Heart left ventricle (tissue), 16 donors: Measurements from ENCODE around the gene DOLPP1. TPM values are rescaled to one million over a fixed set of nuclear protein-coding genes. Genes with fewer than 3 reads are reported as not detected.

Experiments used
- ATAC-seq, 4 donors: fragments of 200-7000 bp; cut with Tn5 transposase; one replicate each; pipeline ENCODE4 v1.9.1; 2020 to 2022; ENCODE audit warnings: moderate library complexity in 4 of 4, mild to moderate bottlenecking in 3 of 4, moderate number of reproducible peaks in 1 of 4
- DNase-seq, 5 donors: peaks; one replicate each; pipeline ENCODE4 v3.0.0-alpha.2; 2020
- H3K27ac ChIP-seq, 12 donors: fragments of 200-600 bp; sonication (generic) in 4 of 12; one replicate each; pipeline versions ENCODE4 v1.5.0 to v1.8.0; 2016 to 2022; ENCODE audit warnings: mild to moderate bottlenecking in 2 of 12
- H3K27me3 ChIP-seq, 9 donors: fragments of 200-600 bp; sonication (generic) in 2 of 9; one replicate each; pipeline versions ENCODE4 v1.5.1 to v1.8.0; 2016 to 2022; ENCODE audit warnings: mild to moderate bottlenecking in 3 of 9
- H3K36me3 ChIP-seq, 9 donors: fragments of 200-600 bp; sonication (generic) in 2 of 9; one replicate each; pipeline versions ENCODE4 v1.5.0 to v1.8.0; 2018 to 2022; ENCODE audit warnings: mild to moderate bottlenecking in 2 of 9
- H3K4me1 ChIP-seq, 12 donors: fragments of 200-600 bp; sonication (generic) in 4 of 12; one replicate each; pipeline versions ENCODE4 v1.5.0 to v1.8.0; 2016 to 2022; ENCODE audit warnings: mild to moderate bottlenecking in 3 of 12
- H3K4me3 ChIP-seq, 12 donors: fragments of 200-600 bp; sonication (generic) in 4 of 12; one replicate each; pipeline versions ENCODE4 v1.5.0 to v1.8.0; 2017 to 2022; ENCODE audit warnings: mild to moderate bottlenecking in 9 of 12, moderate library complexity in 4 of 12
- H3K9me3 ChIP-seq, 12 donors: fragments of 200-600 bp; sonication (generic) in 4 of 12; one replicate each; pipeline versions ENCODE4 v1.5.0 to v1.8.0; 2016 to 2022; ENCODE audit warnings: mild to moderate bottlenecking in 1 of 12
- POLR2A ChIP-seq, 2 donors: fragments of 450-650 bp; IDR thresholded peaks; one replicate each; pipeline ENCODE4 v1.6.1; 2017; ENCODE audit warnings: antibody characterized with exemption in 2 of 2, mild to moderate bottlenecking in 2 of 2, moderate library complexity in 2 of 2
- WGBS, 4 donors: extraction: QIAGEN DNeasy Blood & Tissue Kit in 2 of 4; methylation state at CpG; one replicate each; pipeline versions ENCODE4 v1.1.5 to v1.1.7; 2013 to 2018; 5-methylcytosine and 5-hydroxymethylcytosine counted together
- intact Hi-C, 10 donors: fragments of 100-400 bp; cut with DNase I; formaldehyde crosslinking; loops; one replicate each; pipeline versions ENCODE4 v1.11.1 to v1.14.2; 2022
- polyA plus RNA-seq, 2 donors: library from polyadenylated mRNA; stranded (reverse); fragments of 200-250 nt; gene quantifications; one replicate each; pipeline ENCODE4 v1.2.3, GENCODE V29; 2013
- total RNA-seq, 9 donors: library from RNA; depleted of rRNA in 2 of 9; stranded (reverse); fragments of >200 nt in 2 of 9; fragmentation: NEBNext Ultra II Directional in 3 of 9; extraction: Animal tissue kit (Norgen Biotek cat#: 25700) in 3 of 9; gene quantifications; one replicate each; pipeline versions ENCODE4 v1.1.0 to v1.2.4, GENCODE V29; 2016 to 2023
- TF ChIP-seq, protein P1 (sequence below), 12 donors: fragments of 200-600 bp; sonication (generic) in 4 of 12; IDR thresholded peaks; one replicate each; pipeline versions ENCODE4 v1.5.0 to v1.8.0; 2018 to 2022; ENCODE audit warnings: antibody characterized with exemption in 12 of 12, mild to moderate bottlenecking in 5 of 12
- donor health status: ischemic (EF 13 %, LVEDD 7.1; RV severe dilation, severe dysfunction).
- donor health status: healthy with polysubstance abuse.
- donor health status: DM: no; HTN: yes; CAD: no.
- donor health status: DM: no; HTN: no; CAD: no.
- donor health status: ischemic (EF 25% LVEDD 6.9; RV normal size, moderate dysfunction).
- donor health status: ischemic (EF 25% LVEDD 5.7; RV mildly dilated, moderate dysfunction).
- donor health status: healthy.
- donor health status: DM: yes; HTN: yes; CAD: no.
- donor health status: ischemic (EF 35%, LVEDD 5.7; RV mildly dilated, moderate dysfunction).
- donor health status: nonischemic (EF 11% LVEDD 7.7; RV severe dilation, severe dysfunction).
- donor health status: DM: yes; HTN: yes; CAD: no.
- donor health status: PGD.
- donor health status: ischemic (EF 29% LVEDD 5.4; RV normal size, mild dysfunction).
- donor health status: nonischemic (EF 23%, LVEDD 6.1; RV moderate dilation, normal function).

DOLPP1 gene
- total and polyA plus RNA-seq, 11 donors, result 3.0 to 11.5 (median 5.8) TPM

GRCh38 chr9:129068110-129068509 is 12.8 kb upstream of the DOLPP1 start:
- intact Hi-C loops, result loop anchor here in 1 of 10 donors (10.0 kb wide), 1 partner anchor 1087 kb away; no protein-coding TSS in a partner anchor
- WGBS, 4 donors, result 86 to 93% (median 90%) methylated on average over 5 to 19 of the region's 19 CpGs
- H3K27ac ChIP-seq, result peak overlapping the region in 7 of 12 donors; percentile 80 to 91 (median 86)

GRCh38 chr9:129068990-129069861 is 11.7 kb upstream of the DOLPP1 start:
- Histone ChIP-seq H3K4me1 (peaks cover 0 to 28% (median 11%) of the 10 kb centered on the region in 12 donors), H3K9me3 (no peaks in the 10 kb centered on the region), H3K4me3 (peak overlapping the region in 1 of 12 donors; percentile 25), H3K27ac (peak overlapping the region; percentile 51 to 93 (median 84)), H3K36me3 (peaks cover 0 to 58% (median 44%) of the 10 kb centered on the region in 9 donors), H3K27me3 (no peaks in the 10 kb centered on the region)
- DNase-seq, result peak; percentile 83 to 91 (median 87)
- ATAC-seq, result peak; percentile 94 to 97 (median 96)
- intact Hi-C loops, result loop anchor here in 1 of 10 donors (10.0 kb wide), 1 partner anchor 1086 kb away; no protein-coding TSS in a partner anchor
- TF ChIP-seq, protein P1, sequence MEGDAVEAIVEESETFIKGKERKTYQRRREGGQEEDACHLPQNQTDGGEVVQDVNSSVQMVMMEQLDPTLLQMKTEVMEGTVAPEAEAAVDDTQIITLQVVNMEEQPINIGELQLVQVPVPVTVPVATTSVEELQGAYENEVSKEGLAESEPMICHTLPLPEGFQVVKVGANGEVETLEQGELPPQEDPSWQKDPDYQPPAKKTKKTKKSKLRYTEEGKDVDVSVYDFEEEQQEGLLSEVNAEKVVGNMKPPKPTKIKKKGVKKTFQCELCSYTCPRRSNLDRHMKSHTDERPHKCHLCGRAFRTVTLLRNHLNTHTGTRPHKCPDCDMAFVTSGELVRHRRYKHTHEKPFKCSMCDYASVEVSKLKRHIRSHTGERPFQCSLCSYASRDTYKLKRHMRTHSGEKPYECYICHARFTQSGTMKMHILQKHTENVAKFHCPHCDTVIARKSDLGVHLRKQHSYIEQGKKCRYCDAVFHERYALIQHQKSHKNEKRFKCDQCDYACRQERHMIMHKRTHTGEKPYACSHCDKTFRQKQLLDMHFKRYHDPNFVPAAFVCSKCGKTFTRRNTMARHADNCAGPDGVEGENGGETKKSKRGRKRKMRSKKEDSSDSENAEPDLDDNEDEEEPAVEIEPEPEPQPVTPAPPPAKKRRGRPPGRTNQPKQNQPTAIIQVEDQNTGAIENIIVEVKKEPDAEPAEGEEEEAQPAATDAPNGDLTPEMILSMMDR (IDR thresholded peaks at IDR 0.05), result peak in 1 of 12 donors; percentile 9
- peak in 1 of 2 donors; percentile 32 for TF ChIP-seq POLR2A (IDR thresholded peaks at IDR 0.05)
- 40 to 59% (median 55%) methylated on average over 25 to 31 of the region's 31 CpGs for WGBS, 4 donors

More at GRCh38 chr9:129068110-129068509, 12.8 kb upstream of the DOLPP1 start:
- DNase-seq (no peak), ATAC-seq (no peak)
- peaks cover 0 to 68% (median 54%) of the 10 kb centered on the region in 9 donors for H3K36me3 ChIP-seq
- H3K9me3 ChIP-seq, result no peaks in the 10 kb centered on the region
- TF ChIP-seq, protein P1 (IDR thresholded peaks at IDR 0.05), result no peak
- no peak for TF ChIP-seq POLR2A (IDR thresholded peaks at IDR 0.05)
- H3K4me3 ChIP-seq, result no peak overlapping the region
- no peaks in the 10 kb centered on the region for H3K27me3 ChIP-seq
- H3K4me1 ChIP-seq, result peaks cover 0 to 28% (median 11%) of the 10 kb centered on the region in 12 donors

GRCh38 chr9:129069862-129070641 is 10.9 kb upstream of the DOLPP1 start:
- no peaks in the 10 kb centered on the region for H3K9me3 ChIP-seq
- ATAC-seq, result peak in 3 of 4 donors; percentile 1 to 11 (median 4)

More at GRCh38 chr9:129069862-129070641, 10.9 kb upstream of the DOLPP1 start:
- no peak overlapping the region for H3K4me3 ChIP-seq
- intact Hi-C loops, result loop anchor here in 1 of 10 donors (10.0 kb wide), 1 partner anchor 1085 kb away; no protein-coding TSS in a partner anchor
- H3K27me3 ChIP-seq, result no peaks in the 10 kb centered on the region
- H3K36me3 ChIP-seq, result peaks cover 0 to 51% (median 36%) of the 10 kb centered on the region in 9 donors
- H3K27ac ChIP-seq, result peak overlapping the region in 11 of 12 donors; percentile 47 to 91 (median 84)
- 83 to 86% (median 85%) methylated on average over 19 to 26 of the region's 26 CpGs for WGBS, 4 donors
- DNase-seq, result peak in 1 of 5 donors; percentile 61
- no peak for TF ChIP-seq POLR2A (IDR thresholded peaks at IDR 0.05)
- TF ChIP-seq, protein P1 (IDR thresholded peaks at IDR 0.05), result no peak
- H3K4me1 ChIP-seq, result peaks cover 0 to 28% (median 11%) of the 10 kb centered on the region in 12 donors
